B cell (primary cell): ENCODE data around the gene LIN54. TPM values are rescaled to one million over a fixed set of nuclear protein-coding genes. Genes with fewer than 3 reads are reported as not detected.

ENCODE experiments used
- ATAC-seq: fragments of 200-7000 bp; cut with Tn5 transposase; one replicate; pipeline ENCODE4 v1.10.0; 2021; ENCODE audit warnings: low read depth, mild to moderate bottlenecking, moderate number of reproducible peaks, moderate library complexity
- CTCF ChIA-PET: fragments of 350-600 bp; sonication (Branson Sonifier 250); formaldehyde crosslinking; loops from one replicate; lab custom pipeline; 2021; ENCODE audit warnings: antibody characterized with exemption, inconsistent platforms; lab: Charles Lee
- POLR2A ChIA-PET: fragments of 350-600 bp; sonication (Branson Sonifier 250); formaldehyde crosslinking; loops from one replicate; lab custom pipeline; 2021; ENCODE audit warnings: antibody characterized with exemption; lab: Charles Lee
- DNase-seq: peaks from one replicate; pipeline ENCODE4 v3.0.0; 2013
- H2AFZ ChIP-seq: 2 replicates; pipeline ENCODE4 v1.6.1; 2012; ENCODE audit warnings: mild to moderate bottlenecking, low read depth, low read length; ENCODE audit not compliant: insufficient read depth, poor library complexity, severe bottlenecking
- H3K27ac ChIP-seq, 2 donors: 1 replicate in 1 of 2; 2 replicates in 1 of 2; pipeline ENCODE4 v1.5.1; 2012 to 2013; ENCODE audit warnings: low read length in 2 of 2, mild to moderate bottlenecking in 2 of 2, moderate library complexity in 1 of 2
- H3K27me3 ChIP-seq, 4 experiments: fragments of 200-600 bp in 1 of 4; sonication (generic) in 1 of 4; replicated peaks in 1 of 4; 1 replicate in 2 of 4; 2 replicates in 2 of 4; pipeline versions ENCODE4 v1.6.1 to v1.7.0; 2013 to 2016; ENCODE audit warnings: low read length in 3 of 4, mild to moderate bottlenecking in 2 of 4, mixed read lengths in 1 of 4, moderate library complexity in 1 of 4; ENCODE audit not compliant: insufficient read depth in 4 of 4, control insufficient read depth in 3 of 4; ENCODE audit errors: control extremely low read depth in 1 of 4
- H3K36me3 ChIP-seq, 2 experiments: replicated peaks in 1 of 2; 1 replicate in 1 of 2; 2 replicates in 1 of 2; pipeline versions ENCODE4 v1.6.1 to v1.7.1; 2013; ENCODE audit warnings: low read length in 1 of 2; ENCODE audit not compliant: insufficient read depth in 2 of 2, control insufficient read depth in 1 of 2; ENCODE audit errors: control extremely low read depth in 1 of 2, extremely low read depth in 1 of 2
- H3K4me1 ChIP-seq, 2 donors: fragments of 200-600 bp in 1 of 2; sonication (generic) in 1 of 2; 1 replicate in 1 of 2; 2 replicates in 1 of 2; pipeline versions ENCODE4 v1.5.1 to v1.6.1; 2013 to 2017; ENCODE audit warnings: low read length in 2 of 2; ENCODE audit not compliant: control insufficient read depth in 2 of 2, insufficient read depth in 2 of 2
- H3K4me2 ChIP-seq: replicated peaks from 2 replicates; pipeline ENCODE3; 2012; ENCODE audit warnings: mild to moderate bottlenecking, low read depth, low read length; ENCODE audit not compliant: poor library complexity, severe bottlenecking
- H3K4me3 ChIP-seq, 5 experiments: fragments of 200-600 bp in 1 of 5; sonication (generic) in 1 of 5; 1 replicate in 3 of 5; 2 replicates in 2 of 5; pipeline versions ENCODE4 v1.5.1 to v1.7.0; 2011 to 2016; ENCODE audit warnings: low read length in 4 of 5, mild to moderate bottlenecking in 4 of 5, low read depth in 2 of 5, control low read depth in 1 of 5, moderate library complexity in 1 of 5; ENCODE audit not compliant: insufficient read depth in 1 of 5; ENCODE audit errors: control extremely low read depth in 1 of 5, extremely low read depth in 1 of 5
- H3K79me2 ChIP-seq: fragments of 200-600 bp; sonication (generic); one replicate; pipeline ENCODE4 v1.6.0; 2016; ENCODE audit warnings: low read length; ENCODE audit not compliant: control insufficient read depth, insufficient read depth
- H3K9ac ChIP-seq: fragments of 200-600 bp; sonication (generic); 2 replicates; pipeline ENCODE4 v1.6.1; 2017; ENCODE audit warnings: mild to moderate bottlenecking, low read length, moderate library complexity
- H3K9me3 ChIP-seq, 3 donors: one replicate each; pipeline versions ENCODE4 v1.6.1 to v1.7.1; 2013; ENCODE audit warnings: low read length in 2 of 3; ENCODE audit not compliant: control insufficient read depth in 2 of 3, insufficient read depth in 1 of 3; ENCODE audit errors: control extremely low read depth in 1 of 3
- H4K20me1 ChIP-seq: 2 replicates; pipeline ENCODE4 v1.6.0; 2012; ENCODE audit warnings: mild to moderate bottlenecking, low read length; ENCODE audit not compliant: insufficient read depth, control insufficient read depth, poor library complexity, severe bottlenecking
- H3K27ac Mint-ChIP-seq: one replicate; pipeline ENCODE4 v1.8.0; 2021; ENCODE audit warnings: mixed read lengths
- H3K27me3 Mint-ChIP-seq: one replicate; pipeline ENCODE4 v1.8.0; 2021; ENCODE audit warnings: mixed read lengths
- H3K4me1 Mint-ChIP-seq: one replicate; pipeline ENCODE4 v1.8.0; 2021; ENCODE audit warnings: mixed read lengths
- H3K4me3 Mint-ChIP-seq: one replicate; pipeline ENCODE4 v1.8.0; 2021; ENCODE audit warnings: mixed read lengths
- H3K9me3 Mint-ChIP-seq: one replicate; pipeline ENCODE4 v1.8.0; 2022; ENCODE audit warnings: mixed read lengths; ENCODE audit not compliant: insufficient read depth
- EZH2 ChIP-seq: IDR thresholded peaks from 2 replicates; pipeline ENCODE4 v1.6.1; 2012; ENCODE audit warnings: borderline replicate concordance, low read depth, mild to moderate bottlenecking, moderate library complexity, low read length; ENCODE audit not compliant: insufficient read depth, poor library complexity, severe bottlenecking
- WGBS: methylation state at CpG from one replicate; pipeline ENCODE4 v1.1.5; 2013; ENCODE audit warnings: missing lambda C conversion rate; ENCODE audit not compliant: insufficient coverage; 5-methylcytosine and 5-hydroxymethylcytosine counted together
- intact Hi-C: fragments of 100-400 bp; cut with micrococcal nuclease; formaldehyde crosslinking; loops from one replicate; pipeline ENCODE4 v1.10.0; 2022
- polyA plus RNA-seq: library from polyadenylated mRNA; depleted of rRNA; stranded (reverse); fragments of >200 nt; gene quantifications from 2 replicates; pipeline ENCODE4 v1.2.3, GENCODE V29; 2012
- total RNA-seq, 2 donors: library from RNA; stranded (reverse); fragments of 120-200 nt in 1 of 2; gene quantifications; 1 replicate in 1 of 2; 2 replicates in 1 of 2; pipeline versions ENCODE4 v1.2.3 to v1.2.4, GENCODE V29; 2013 to 2022
- TF ChIP-seq, protein P1 (sequence below): fragments of 200-600 bp; IDR thresholded peaks from one replicate; pipeline ENCODE4 v1.8.0; 2022; ENCODE audit warnings: antibody characterized with exemption, mild to moderate bottlenecking

LIN54 gene
- total and polyA plus RNA-seq, 2 donors (not counting 1 experiment from before 2014, with no cell fraction given) = 3.8 to 19.2 TPM

DNA sequence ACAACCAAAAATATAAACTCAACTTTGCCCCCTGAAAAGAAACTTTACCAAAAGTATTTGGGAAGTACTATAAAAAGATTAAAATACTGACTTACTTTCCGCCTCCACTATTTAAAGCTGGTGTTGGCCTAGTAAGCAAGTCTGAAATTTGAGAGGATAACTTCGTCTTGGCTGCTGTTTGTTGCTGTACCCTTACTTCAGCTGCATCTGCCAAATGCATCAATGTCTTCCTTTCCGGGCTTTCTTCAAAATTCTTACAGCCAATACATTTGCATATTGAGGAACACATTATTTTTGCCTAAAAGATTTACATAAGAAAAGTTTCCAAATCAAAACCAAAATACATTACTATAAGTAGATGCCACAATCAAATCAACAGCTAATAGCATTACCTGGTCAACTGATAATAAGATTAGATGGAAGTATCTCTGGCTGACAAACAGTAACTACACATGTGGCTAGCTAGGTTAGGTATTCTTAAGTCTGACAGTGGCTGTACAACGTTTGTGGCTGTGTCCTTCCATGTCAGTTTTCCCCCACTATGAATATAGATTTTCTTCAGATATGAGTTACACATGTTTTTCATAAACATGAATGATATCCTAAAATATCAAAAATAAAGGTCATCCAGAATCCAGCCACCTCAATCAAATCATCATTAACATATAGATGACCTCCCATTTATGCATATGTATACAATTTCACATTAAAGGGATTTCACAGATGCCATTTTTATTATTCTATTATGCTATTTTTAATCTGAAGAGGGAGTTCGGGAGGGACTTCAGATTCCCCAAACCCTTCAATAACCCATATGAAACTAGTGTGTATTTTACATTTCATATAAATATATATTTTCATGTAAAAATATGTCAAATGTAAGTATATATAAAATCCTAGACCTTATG lies 79.5 kb downstream of the LIN54 start:
- Histone ChIP-seq H3K27me3 (no peaks in the 10 kb centered on the region), H3K79me2 (no peaks in the 10 kb centered on the region), H2AFZ (no peak overlapping the region), H3K9me3 (no peaks in the 10 kb centered on the region), H3K4me2 (no peak overlapping the region), H3K4me1 (no peaks in the 10 kb centered on the region), H3K27ac (no peak overlapping the region), H3K9ac (no peak overlapping the region), H3K36me3 (peaks cover 16 to 27% of the 10 kb centered on the region in 2 experiments), H3K4me3 (no peak overlapping the region), H4K20me1 (no peaks in the 10 kb centered on the region)
- Mint-ChIP-seq H3K4me1 (peaks cover 7% of the 10 kb centered on the region), H3K27ac (no peak overlapping the region), H3K9me3 (no peaks in the 10 kb centered on the region), H3K27me3 (no peaks in the 10 kb centered on the region), H3K4me3 (no peak overlapping the region)
- WGBS = 100% methylated on average over 1 of the region's 5 CpGs
- DNase-seq = no peak
- TF ChIP-seq, protein P1, sequence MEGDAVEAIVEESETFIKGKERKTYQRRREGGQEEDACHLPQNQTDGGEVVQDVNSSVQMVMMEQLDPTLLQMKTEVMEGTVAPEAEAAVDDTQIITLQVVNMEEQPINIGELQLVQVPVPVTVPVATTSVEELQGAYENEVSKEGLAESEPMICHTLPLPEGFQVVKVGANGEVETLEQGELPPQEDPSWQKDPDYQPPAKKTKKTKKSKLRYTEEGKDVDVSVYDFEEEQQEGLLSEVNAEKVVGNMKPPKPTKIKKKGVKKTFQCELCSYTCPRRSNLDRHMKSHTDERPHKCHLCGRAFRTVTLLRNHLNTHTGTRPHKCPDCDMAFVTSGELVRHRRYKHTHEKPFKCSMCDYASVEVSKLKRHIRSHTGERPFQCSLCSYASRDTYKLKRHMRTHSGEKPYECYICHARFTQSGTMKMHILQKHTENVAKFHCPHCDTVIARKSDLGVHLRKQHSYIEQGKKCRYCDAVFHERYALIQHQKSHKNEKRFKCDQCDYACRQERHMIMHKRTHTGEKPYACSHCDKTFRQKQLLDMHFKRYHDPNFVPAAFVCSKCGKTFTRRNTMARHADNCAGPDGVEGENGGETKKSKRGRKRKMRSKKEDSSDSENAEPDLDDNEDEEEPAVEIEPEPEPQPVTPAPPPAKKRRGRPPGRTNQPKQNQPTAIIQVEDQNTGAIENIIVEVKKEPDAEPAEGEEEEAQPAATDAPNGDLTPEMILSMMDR = no peak
- TF ChIP-seq EZH2 = no peak
- POLR2A ChIA-PET = no interaction called here
- CTCF ChIA-PET = no interaction called here
- intact Hi-C loops = no loop called here
- no peak for ATAC-seq

DNA sequence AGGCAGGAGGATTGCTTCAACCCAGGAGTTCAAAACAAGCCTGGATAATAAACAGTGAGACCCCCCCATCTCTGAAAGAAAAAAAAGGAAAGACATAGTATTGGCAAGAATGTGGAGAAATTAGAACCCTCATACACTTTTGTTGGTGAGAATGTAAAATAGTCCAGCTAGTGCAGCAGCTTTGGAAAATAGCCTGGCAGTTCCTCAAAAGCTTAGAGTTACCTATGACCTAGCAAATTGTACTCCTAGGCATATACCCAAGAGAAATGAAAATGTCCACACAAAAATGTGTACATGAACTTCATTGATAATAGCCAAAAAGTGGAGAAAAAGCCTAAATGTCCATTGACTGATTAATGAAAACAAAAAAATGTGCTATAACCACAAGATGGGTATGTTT lies 88.8 kb downstream of the LIN54 start:
- DNase-seq = no peak
- peaks cover 0 to 5% of the 10 kb centered on the region in 2 experiments for H3K36me3 ChIP-seq
- Mint-ChIP-seq H3K4me3 (no peak overlapping the region), H3K9me3 (no peaks in the 10 kb centered on the region), H3K27me3 (no peaks in the 10 kb centered on the region), H3K27ac (no peak overlapping the region), H3K4me1 (no peaks in the 10 kb centered on the region)
- no peak overlapping the region for H2AFZ ChIP-seq
- ChIA-PET POLR2A (no interaction called here), CTCF (interaction anchor here (0.8 to 1.2 kb wide), 2 partner anchors 19 to 75 kb away, joined by 3 read pairs; no protein-coding TSS in a partner anchor)
- H3K9me3 ChIP-seq = no peaks in the 10 kb centered on the region
- H3K4me1 ChIP-seq = no peaks in the 10 kb centered on the region
- H4K20me1 ChIP-seq = no peaks in the 10 kb centered on the region
- no peak for ATAC-seq
- no peak overlapping the region for H3K4me3 ChIP-seq
- no peak overlapping the region for H3K9ac ChIP-seq
- intact Hi-C loops = no loop called here
- H3K79me2 ChIP-seq = no peaks in the 10 kb centered on the region
- no peak overlapping the region for H3K27ac ChIP-seq
- H3K27me3 ChIP-seq = no peaks in the 10 kb centered on the region
- no peak overlapping the region for H3K4me2 ChIP-seq
- TF ChIP-seq, protein P1 = no peak
- no peak for TF ChIP-seq EZH2
